GM18870 (cell line): Measurements from ENCODE around the gene HIVEP3.

Experiments
- ATAC-seq: cut with Tn5 transposase; IDR thresholded peaks from one replicate; pipeline ENCODE4 v1.9.1; 2021; ENCODE audit warnings: moderate library complexity; ENCODE audit not compliant: unreplicated experiment

The HIVEP3 gene

DNA sequence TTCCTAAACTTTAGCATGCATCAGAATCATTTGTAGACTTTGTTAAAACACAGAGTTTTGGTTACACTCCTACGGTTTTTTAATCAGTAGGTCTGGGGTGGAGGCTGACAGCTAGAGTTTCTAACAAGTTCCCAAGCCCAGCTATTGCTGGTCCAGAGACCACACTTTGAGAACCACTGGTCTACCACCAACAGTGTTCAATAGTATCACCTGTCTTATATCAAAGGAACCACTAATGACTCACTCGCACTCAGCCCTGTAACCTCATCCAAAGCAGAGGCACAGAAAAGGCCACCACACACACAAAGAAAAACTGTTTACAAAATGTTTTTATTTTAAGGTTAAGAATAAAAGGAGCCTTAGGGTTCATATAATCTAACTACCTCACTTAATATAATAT is 68.7 kb downstream of the HIVEP3 start:
- no peak for ATAC-seq

DNA sequence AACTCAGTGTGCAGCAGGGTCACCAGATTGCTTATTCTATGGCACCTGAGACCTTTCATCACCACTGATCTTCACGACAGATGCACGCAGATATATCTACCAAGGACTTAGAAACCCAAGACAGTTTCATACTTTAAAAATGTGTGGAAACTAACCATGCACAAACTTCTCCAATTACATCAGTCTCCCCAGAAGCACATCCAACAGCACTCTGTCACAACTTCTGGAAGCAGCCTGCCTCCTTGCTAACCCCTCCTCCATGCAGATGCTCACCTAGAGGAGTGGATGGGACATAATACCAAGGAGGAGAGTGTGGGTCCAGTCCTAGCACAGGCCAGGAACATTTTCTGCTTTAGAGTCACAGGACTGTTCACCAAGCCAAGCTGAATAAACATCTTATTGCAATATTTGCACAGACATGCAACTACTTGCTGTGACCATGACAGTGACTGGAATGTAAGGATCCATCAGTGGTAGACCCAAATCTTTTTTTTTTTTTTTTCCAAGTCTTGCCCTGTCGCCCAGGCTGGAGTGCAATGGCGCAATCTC is 69.4 kb downstream of the HIVEP3 start:
- ATAC-seq: no peak

DNA sequence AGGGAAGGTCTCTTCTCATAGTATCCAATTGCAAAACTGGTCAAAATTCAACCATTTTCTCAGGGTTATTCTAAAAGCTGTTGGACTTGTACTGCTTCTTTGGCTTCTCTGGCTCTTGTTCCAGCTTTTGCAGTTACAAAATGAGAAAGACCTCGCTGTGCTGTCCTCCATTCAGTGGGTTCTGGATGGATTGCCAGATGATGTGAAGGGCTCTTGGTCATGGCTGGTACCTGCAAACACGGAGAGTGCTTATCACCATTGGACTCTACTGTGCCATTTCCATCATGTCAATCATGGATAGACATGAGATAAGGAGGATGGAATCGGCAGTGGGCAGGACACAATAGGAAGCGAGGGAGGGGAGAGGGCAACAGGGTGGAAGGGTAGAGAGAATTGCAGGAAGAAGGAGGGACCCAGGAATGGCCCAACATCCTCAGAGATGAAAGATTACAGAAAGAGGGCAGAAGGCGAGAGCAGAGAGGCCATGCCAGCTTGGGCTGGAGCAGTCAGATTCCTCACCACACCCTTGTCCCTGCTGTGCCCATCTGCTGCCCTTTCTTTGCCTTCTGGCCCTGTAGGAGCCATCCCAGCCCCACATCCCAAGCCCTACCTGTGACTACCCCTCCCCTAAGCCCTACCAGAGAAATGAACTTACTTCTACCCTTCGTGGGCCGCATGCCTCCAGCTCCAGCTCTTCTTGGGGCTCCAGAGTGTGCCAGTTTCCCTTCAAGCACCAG is 70.3 kb downstream of the HIVEP3 start:
- no peak for ATAC-seq

DNA sequence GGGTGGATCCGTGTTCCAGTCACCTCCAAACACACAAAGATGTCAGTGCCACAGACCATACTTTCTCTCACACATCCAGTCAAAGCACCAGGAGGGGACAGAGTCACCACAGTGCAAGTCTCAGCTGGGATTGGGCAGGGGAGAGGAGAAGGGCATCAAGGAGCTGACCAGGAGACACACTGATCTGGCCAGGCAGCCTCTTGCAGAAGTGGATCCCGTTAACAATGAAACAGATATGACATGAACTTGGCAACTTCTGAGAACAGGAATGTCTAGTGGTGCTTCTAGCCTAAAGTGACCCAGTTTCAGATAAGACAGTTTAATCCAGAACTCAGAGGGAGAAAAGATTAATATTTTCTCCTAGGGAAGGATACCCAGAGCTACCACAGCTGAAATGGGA is 71.0 kb downstream of the HIVEP3 start:
- ATAC-seq: no peak

DNA sequence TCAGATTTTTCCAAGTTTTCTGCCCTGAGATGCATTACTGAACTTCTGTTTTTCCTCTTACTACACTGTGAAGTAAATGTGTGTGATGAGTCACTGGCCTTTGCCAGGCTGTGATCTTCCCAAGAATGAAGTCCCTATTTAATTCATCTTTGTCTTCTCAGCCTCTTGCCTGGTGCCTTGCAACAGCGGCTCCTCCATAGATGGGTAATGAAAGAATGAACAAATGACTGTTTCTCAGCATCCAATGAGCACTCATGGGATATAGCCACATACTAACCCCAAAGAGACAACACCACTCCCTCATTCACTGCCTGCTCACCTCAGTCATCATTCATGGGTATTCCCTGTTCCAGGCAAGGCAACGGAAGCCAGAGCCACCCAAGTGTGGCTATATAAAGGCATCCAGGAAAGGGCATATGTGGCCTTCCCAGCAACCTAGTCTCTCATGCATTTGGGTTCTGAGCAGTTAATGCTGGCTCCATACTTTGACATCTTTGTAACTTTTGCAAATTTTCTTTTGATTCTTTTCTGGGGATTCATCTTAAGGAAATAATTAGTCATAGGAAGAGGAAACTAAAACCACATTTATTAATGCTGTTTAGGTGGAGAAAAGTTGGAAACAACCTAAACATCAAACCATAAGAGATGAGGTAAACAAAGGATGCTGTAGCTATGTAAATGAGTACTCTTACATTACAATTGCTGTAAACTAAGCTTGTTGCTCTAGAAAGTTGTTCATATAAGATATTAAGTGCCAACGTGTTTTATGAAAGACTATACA is 71.9 kb downstream of the HIVEP3 start:
- ATAC-seq: no peak

DNA sequence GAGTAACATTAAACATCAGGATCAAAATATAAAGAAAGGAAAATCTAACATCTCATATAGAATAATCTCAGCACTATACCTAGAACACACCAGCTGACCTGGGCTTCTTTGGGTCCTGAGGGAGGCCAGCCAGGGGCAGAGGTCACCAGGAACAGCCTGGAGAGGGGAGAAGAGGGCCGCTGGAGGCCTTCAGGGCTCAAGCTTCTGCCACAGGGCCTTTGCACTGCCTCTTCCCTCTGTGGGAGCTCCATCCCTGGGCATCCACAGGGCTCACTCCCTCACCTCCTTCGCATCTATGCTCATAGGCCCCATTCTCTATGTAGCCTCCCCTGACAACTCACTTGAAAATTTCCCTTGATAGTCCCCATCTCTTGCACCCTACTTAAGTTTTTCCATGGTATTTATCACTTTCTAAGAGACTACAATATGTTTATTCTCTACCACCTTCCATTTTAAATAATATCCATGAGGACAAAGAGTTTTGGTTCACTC is 73.9 kb downstream of the HIVEP3 start:
- no peak for ATAC-seq

DNA sequence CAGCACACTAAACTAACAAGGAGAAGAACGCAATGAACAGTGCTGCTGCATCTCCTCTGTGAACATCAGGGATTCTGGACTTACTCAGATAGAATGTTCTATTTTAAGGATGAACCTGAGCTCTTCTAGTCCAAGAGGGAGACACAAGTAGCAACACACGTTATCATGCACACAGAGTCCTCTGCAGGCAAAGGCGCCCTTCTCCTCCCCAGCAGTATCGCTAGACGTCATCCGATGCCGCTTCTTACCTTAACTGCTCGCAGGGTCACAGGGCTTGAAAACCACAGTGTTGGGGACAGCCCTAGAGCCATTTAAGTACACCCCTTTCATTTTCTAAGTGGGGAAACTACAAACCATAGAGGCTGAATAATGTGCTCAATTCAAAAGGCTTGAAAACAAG is 74.5 kb downstream of the HIVEP3 start:
- no peak for ATAC-seq

DNA sequence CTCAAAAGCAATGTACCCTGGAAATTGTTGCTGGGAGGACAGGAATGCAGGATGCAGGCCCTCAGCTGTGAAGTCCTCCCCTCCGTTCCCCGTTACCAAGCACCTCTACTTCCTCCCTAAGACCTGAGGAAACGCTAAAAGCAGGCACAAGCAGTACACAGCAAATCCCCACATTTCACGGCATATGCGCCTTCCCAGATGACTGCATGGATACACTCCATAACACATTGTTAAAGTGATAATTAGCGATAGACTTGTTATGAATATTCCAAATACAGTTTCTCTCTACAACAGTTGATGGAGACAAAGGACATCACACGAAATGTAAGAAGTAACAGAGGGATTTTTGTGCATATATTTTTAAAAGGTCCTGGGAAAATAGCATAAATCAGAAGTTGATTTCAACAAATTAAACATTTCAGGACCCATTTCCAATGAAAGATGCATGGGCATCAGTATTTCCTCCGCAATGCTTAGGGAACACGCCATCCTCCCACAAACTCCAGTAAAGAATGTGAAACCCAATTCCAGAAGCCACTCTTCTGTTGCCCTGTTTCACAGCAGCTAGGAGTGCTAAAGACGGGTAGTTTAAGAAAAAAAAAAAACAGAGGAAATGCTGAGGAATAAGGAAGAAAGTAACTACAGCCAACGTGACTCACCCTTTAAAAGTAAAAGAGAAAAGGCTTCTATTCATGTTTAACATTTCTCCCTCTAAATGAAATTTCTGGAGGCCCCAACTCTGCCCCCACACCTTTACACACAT is 75.5 kb downstream of the HIVEP3 start:
- ATAC-seq: no peak

DNA sequence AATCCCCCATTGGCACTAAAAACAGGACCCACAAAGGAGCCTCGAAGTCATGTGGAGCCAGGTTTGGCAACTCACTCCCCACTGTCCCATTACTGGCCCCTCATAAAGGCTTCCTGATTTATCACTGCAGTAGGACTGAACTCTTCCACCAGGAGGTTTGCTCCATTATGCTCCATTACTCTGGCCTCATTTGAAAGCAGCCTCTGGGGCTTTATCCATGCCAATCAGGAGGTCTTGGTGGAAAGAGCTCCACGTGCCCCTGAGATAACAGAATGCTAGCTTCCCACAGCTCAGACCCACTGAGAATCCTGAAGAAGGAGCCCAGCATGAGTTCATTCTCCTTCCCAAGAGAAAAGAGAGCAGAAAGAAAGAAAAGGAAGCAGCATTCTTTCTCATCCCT is 76.4 kb downstream of the HIVEP3 start:
- ATAC-seq: no peak

DNA sequence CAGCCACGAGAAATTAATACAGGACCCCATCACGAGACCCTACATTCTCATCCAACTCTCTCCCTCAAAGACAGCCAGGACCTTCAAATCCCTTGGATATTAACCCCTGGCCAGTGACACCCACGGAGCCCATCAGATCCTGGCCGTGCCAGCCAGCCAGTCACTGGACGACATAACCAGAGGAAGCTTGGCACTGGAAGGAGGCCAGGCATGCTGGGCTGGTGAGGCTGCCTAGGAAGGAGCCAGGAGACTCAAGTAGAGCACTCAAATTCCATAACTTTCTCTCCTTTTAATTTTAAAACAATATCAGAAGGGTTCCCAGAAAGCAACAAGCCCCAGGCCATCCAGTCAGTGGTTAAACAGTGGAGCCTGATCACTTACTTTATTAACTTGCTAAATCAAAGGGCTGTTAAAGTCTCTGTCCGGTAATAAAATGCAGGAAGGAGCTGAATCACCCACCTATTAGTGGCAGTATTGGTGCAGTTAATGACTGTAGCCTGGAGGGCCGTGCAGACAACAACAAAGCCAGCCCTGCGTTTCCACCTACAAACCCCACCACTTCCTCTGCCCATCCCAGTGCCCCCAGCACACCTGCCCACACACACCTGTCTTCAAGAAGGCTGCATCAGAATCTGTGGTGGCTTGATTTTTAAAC is 78.0 kb downstream of the HIVEP3 start:
- ATAC-seq: no peak

DNA sequence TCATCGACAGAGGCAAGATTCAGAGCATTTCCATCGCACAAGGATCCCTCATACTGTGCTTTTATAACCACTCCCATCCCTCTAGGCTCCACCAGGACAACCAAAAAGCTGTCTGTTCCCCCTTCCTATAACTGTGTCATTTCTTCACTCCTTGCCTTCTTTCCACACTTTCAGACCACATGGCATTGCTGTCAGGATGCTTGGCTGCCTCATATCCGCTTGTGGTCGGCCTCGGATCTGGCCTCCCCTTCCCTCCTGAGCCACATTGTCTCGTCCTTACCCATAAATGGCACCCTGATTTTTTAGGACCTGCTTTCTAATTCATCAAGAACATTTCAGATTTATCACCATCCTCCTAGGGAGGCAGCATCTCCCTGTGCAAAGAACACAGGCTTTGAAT is 80.5 kb downstream of the HIVEP3 start:
- no peak for ATAC-seq

DNA sequence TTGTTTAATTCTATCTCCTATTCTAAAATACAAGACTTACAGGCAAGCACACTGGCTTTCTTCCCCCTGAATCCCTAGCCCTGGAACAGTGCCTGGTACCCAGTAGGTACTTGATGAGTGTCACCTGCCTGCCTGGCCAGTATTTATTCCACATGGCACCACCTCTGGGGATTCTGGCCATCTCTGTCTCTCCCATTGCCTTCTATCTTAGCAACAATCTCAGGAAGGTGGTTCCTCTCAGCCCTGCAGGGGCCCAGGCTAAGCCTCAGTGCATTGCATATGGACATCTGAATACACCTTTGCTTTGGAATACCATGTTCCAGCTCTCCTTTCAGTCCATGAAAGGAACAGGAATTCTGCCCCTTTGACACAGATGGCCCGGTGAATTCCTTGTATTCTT is 81.0 kb downstream of the HIVEP3 start:
- ATAC-seq: no peak

DNA sequence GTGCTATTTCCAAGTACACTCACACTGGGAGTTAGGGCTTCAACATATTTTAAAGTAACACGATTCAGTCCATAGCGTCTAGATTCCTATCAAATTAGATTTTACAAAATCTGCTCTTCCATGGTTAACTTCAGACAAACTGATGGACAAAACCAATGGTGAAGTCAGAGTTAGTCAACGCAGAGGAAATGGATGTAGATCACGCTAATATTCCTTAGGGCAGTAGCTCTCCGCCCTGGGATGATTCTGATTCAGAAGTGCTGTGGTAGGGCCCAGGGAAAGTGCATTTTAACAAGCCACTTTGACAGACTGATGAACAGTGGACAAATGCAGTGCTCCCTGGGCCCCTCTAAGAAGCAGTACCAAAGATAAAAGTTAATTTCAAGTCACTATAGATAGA is 83.2 kb downstream of the HIVEP3 start:
- ATAC-seq: no peak

DNA sequence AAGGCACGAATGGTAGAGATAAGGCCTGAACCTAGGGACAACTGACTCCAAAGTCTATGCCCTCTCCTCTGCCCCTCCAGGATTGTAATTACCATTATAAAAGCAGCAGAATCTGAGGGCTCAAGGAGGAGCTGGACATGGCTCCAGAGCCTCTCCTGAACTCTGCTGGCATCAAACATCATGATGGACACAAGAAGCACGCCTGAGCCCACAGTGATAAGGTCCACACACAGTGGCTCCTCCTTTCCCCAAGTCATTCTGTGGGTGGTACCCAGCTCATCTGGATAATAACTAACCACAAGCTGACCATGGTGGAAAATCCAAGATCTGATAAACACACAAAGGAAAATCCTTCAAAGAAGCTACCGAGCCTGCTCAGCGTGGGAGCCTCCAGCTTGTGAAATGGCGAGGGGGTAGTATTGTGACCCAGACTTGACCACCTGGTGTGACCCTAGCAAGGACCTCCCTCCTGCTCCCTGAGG is 85.2 kb downstream of the HIVEP3 start:
- ATAC-seq: no peak

DNA sequence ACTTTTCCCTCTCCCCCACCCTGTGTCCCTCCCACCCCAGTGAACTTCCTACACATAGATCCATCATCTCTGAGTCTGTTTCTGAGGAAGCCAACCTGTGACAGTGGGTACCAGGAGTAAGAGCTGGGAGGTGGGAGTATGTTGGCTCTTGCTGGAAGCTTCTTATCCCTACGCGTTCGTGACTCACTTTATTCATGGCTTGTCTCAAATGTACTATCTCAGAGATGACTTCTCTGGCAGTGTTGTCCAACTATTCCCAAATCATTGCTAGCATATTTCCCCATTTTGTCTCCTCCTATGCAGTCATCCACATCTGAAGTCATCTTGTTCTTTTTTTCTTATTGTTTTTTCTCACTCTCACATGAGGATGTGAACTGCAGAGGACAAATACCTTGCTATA is 88.0 kb downstream of the HIVEP3 start:
- ATAC-seq: no peak

DNA sequence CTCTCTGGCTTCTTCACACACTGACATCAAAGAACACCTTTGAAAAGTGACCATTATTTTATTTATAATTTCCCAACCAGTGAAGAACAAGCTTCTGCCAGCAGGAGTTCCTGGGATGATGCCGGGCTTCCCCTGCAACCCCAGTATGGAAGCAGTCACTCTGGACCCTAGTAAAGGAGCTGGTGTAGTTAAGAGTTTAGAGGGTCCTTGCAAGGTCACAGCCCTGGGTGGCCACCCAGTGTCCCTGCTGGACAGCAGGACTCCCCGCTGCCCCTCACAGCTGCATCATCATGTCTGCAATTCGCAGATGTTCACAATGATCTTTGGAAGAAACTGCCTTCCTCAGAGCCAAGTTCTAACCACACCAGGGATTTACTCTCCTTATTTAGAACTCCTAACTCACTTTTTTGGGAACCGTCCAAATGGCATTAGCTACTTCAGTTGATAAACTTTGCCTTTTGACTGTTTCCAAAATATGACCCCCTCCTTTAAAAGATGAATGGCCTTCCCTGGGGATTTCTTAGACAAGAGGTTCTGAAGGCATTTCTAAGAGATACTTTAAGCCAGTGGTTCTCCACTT is 90.6 kb downstream of the HIVEP3 start:
- no peak for ATAC-seq

DNA sequence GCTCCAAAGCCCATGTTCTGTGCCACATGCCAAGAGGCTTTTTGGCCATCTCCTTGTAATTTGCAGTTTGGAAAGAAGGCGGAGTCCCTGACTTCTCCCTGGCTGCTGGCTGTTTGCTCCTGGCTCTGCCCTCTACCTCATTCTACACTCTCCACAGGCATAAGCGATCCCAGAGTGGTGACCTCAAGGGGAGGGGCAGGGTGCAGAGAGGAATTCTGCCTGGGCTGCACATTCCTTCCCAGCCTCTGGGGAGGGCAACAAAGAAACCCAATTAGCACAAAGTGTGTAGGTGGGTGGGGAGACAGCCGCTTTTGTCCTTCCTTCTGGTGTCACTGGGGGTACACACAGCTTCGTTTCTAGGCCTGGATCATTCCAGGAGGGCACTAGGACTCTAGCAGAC is 95.3 kb downstream of the HIVEP3 start:
- ATAC-seq: no peak

DNA sequence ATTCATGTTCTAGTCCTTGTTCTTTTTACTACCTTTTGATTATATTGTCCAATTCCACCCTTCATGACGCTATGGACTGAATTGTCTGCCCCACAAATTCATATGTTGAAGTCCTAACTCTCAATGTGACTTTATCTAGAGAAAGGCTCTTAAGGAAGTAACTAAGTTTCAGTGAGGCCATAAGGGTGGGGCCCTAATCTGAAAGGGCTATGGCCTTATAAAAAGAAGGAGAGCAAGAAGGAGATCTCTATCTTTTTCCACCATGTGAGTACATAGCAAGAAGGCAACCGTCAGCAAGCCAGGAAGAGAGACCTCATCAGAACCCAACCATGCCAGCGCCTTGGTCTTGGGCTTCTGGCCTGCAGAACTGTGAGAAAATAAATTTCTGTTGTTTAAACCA is 95.9 kb downstream of the HIVEP3 start:
- no peak for ATAC-seq

DNA sequence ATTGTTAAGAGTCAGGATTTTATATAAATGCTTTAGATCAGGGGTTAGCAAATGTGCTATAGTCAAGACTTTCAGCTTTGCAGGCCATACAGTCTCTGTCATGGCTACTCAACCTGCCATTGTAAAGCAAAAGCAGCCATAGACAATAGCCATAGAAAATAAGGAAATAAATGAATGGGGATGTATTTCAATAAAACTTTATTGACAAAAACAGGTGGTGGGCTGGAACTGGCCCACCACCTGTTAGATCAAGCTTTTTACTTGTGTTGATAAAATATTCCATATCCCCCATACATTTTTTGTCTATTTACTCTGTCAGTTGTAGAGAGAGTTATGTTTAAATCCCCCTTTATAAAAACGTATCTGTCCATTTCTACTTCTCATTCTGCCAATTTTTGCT is 98.9 kb downstream of the HIVEP3 start:
- ATAC-seq: no peak

DNA sequence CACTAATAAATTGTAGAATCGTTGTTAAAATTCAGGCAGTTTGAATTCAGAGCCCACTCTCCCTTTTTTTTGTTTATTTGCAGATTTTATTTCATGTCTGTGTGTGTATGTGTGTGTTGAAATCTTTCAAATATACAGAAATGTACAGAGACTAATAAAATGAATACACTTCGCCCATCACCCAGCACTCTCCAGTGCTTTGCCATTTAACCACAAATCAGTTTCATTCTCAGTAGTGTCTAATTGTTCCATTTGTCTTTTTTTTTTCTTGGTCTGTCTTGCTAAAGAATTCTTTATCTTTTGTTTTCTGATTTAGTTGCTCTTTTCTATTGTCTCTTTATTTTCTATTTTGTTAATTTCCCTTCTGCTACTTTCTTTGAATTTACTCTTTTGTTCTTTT is 99.7 kb downstream of the HIVEP3 start:
- no peak for ATAC-seq
